HCT116 (cell line): ENCODE data around the gene MTUS2.

Experiments
- CBX3 ChIP-seq: IDR thresholded peaks from 2 replicates; pipeline ENCODE4 v1.6.1; 2012; ENCODE audit warnings: low read depth
- EZH2 ChIP-seq: fragments of 200-600 bp; sonication (generic); IDR thresholded peaks from 2 replicates; pipeline ENCODE4 v1.6.1; 2017; ENCODE audit warnings: antibody characterized with exemption, mixed run types
- JUND ChIP-seq: IDR thresholded peaks from 2 replicates; pipeline ENCODE4 v1.6.1; 2012
- POLR2AphosphoS5 ChIP-seq: IDR thresholded peaks from 2 replicates; pipeline ENCODE4 v1.6.1; 2011; ENCODE audit warnings: mild to moderate bottlenecking, low read depth, low read length, moderate library complexity
- SIN3A ChIP-seq: IDR thresholded peaks from 2 replicates; pipeline ENCODE4 v1.6.1; 2012; ENCODE audit warnings: low read depth
- YY1 ChIP-seq: IDR thresholded peaks from 2 replicates; pipeline ENCODE4 v1.6.1; 2011; ENCODE audit warnings: low read length, low read depth, moderate library complexity, mild to moderate bottlenecking; ENCODE audit not compliant: insufficient replicate concordance; ENCODE audit errors: extremely low read depth
- ZNF274 ChIP-seq: fragments of 200-500 bp; sonication (Bioruptor generic); IDR thresholded peaks from 2 replicates; pipeline ENCODE4 v1.6.1; 2014; ENCODE audit warnings: mild to moderate bottlenecking, low read depth, low read length, inconsistent platforms
- TF ChIP-seq, protein P1 (sequence below): IDR thresholded peaks from 2 replicates; pipeline ENCODE4 v1.6.1; 2012
- TF ChIP-seq, protein P2 (sequence below), 3 experiments: fragments of 200-600 bp in 1 of 3; sonication (generic) in 1 of 3; IDR thresholded peaks in 2 of 3; conservative IDR thresholded peaks in 1 of 3; 2 replicates each; pipeline ENCODE4 v1.5.1; 2012 to 2017; ENCODE audit warnings: low read depth in 2 of 3, low read length in 2 of 3, antibody characterized with exemption in 1 of 3, borderline replicate concordance in 1 of 3, control low read depth in 1 of 3, mild to moderate bottlenecking in 1 of 3, mixed read lengths in 1 of 3, mixed run types in 1 of 3, moderate library complexity in 1 of 3; ENCODE audit not compliant: insufficient read depth in 1 of 3
- TF ChIP-seq, protein P3 (sequence below): IDR thresholded peaks from 2 replicates; pipeline ENCODE4 v1.6.1; 2012

DNA sequence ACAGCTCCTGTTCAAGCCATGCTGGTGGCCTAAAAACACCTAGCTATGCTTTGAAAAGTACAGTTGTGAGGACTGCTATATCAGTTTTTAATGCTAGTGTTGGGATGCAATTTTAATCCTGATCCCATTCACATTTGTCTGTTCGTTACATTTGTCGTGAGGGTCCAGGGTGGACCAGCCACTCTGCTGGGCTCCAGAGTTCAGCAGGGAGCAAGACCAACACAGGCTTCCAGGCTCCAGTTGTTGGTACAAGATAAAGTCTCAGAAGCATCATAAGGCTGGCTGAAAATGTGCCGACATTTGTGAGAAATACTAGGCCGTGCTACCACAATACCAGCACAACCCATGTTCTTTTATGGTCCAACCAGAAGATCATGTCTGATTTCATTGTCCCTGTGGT, 564.7 kb downstream of the MTUS2 start:
- TF ChIP-seq SIN3A: no peak
- TF ChIP-seq EZH2: no peak
- TF ChIP-seq YY1: no peak
- TF ChIP-seq, protein P1, sequence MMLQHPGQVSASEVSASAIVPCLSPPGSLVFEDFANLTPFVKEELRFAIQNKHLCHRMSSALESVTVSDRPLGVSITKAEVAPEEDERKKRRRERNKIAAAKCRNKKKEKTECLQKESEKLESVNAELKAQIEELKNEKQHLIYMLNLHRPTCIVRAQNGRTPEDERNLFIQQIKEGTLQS: no peak
- TF ChIP-seq, protein P2, sequence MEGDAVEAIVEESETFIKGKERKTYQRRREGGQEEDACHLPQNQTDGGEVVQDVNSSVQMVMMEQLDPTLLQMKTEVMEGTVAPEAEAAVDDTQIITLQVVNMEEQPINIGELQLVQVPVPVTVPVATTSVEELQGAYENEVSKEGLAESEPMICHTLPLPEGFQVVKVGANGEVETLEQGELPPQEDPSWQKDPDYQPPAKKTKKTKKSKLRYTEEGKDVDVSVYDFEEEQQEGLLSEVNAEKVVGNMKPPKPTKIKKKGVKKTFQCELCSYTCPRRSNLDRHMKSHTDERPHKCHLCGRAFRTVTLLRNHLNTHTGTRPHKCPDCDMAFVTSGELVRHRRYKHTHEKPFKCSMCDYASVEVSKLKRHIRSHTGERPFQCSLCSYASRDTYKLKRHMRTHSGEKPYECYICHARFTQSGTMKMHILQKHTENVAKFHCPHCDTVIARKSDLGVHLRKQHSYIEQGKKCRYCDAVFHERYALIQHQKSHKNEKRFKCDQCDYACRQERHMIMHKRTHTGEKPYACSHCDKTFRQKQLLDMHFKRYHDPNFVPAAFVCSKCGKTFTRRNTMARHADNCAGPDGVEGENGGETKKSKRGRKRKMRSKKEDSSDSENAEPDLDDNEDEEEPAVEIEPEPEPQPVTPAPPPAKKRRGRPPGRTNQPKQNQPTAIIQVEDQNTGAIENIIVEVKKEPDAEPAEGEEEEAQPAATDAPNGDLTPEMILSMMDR (IDR thresholded peaks at IDR 0.05 in 2 of 3, conservative IDR thresholded peaks at IDR 0.05 in 1 of 3; ENCODE audit: borderline replicate concordance in 1 of 3, insufficient read depth in 1 of 3, low read depth in 2 of 3, low read length in 2 of 3): no peak
- TF ChIP-seq ZNF274: no peak
- TF ChIP-seq, protein P3, sequence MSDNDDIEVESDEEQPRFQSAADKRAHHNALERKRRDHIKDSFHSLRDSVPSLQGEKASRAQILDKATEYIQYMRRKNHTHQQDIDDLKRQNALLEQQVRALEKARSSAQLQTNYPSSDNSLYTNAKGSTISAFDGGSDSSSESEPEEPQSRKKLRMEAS: no peak
- TF ChIP-seq JUND: no peak
- TF ChIP-seq CBX3: no peak
- TF ChIP-seq POLR2AphosphoS5: no peak
